ENCODE measurements around the gene INO80D.

Gene INO80D

GRCh38 chr2:206096876-206097275, 10.9 kb upstream of the INO80D start:
- DNase-seq (ENCODE audit: extremely low read depth, low read depth) = no peak
- TF ChIP-seq CTCF (IDR thresholded peaks at IDR 0.05; ENCODE audit: low read depth, low read length, missing control alignments) = no peak
- H3K4me3 ChIP-seq (replicated peaks; ENCODE audit: low read depth, low read length) = no peak overlapping the region

- no peak for DNase-seq (ENCODE audit: extremely low read depth, low read depth)
- TF ChIP-seq CTCF (IDR thresholded peaks at IDR 0.05; ENCODE audit: low read depth, low read length, missing control alignments) = no peak
- no peak overlapping the region for H3K4me3 ChIP-seq (replicated peaks; ENCODE audit: low read depth, low read length)
Measured at GRCh38 chr2:206095536-206096332, 9.8 kb upstream of the INO80D start.

GRCh38 chr2:206092297-206092696, 6.3 kb upstream of the INO80D start:
- DNase-seq (ENCODE audit: extremely low read depth, low read depth) = no peak
- TF ChIP-seq CTCF (IDR thresholded peaks at IDR 0.05; ENCODE audit: low read depth, low read length, missing control alignments) = no peak
- no peak overlapping the region for H3K4me3 ChIP-seq (replicated peaks; ENCODE audit: low read depth, low read length)

GRCh38 chr2:206088248-206088647, 2.3 kb upstream of the INO80D start:
- TF ChIP-seq CTCF (IDR thresholded peaks at IDR 0.05; ENCODE audit: low read depth, low read length, missing control alignments) = no peak
- H3K4me3 ChIP-seq (replicated peaks; ENCODE audit: low read depth, low read length) = no peak overlapping the region
- DNase-seq (ENCODE audit: extremely low read depth, low read depth) = no peak

- no peak for TF ChIP-seq CTCF (IDR thresholded peaks at IDR 0.05; ENCODE audit: low read depth, low read length, missing control alignments)
- no peak for DNase-seq (ENCODE audit: extremely low read depth, low read depth)
- H3K4me3 ChIP-seq (replicated peaks; ENCODE audit: low read depth, low read length) = peak overlapping the region; percentile 65
Measured at GRCh38 chr2:206086716-206087350, 859 bp upstream of the INO80D start.

- no peak for DNase-seq (ENCODE audit: extremely low read depth, low read depth)
- peak overlapping the region; percentile 65 for H3K4me3 ChIP-seq (replicated peaks; ENCODE audit: low read depth, low read length)
- TF ChIP-seq CTCF (IDR thresholded peaks at IDR 0.05; ENCODE audit: low read depth, low read length, missing control alignments) = no peak
Measured at GRCh38 chr2:206084870-206085741, 868 bp downstream of the INO80D start.
